GM18519 (cell line): ENCODE measurements around the gene TAB2.

Source experiments
- ATAC-seq: cut with Tn5 transposase; IDR thresholded peaks from one replicate; pipeline ENCODE4 v1.9.1; 2021; ENCODE audit warnings: mild to moderate bottlenecking, moderate library complexity; ENCODE audit not compliant: unreplicated experiment, low FRiP score

TAB2 gene

DNA sequence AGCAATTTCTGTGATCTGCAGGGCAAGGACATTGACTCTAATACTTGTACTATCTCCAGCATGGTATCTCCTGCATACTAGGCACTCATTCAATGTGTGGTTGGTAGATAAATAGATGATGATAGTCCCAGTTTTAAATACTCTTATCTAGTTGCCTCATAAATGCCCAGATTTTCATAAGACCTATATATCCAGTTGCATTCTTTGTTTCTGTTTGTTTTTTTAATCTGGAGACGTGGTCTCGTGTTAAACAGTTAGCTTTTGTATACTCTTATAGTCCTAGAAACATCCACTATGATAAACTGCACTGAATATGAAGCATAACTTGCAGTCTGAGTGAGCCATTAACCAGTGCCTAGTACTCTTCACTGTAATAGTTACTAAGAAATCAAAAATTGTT is 47.0 kb downstream of the TAB2 start:
- ATAC-seq, result no peak

- ATAC-seq, result no peak
These were observed 47.7 kb downstream of the TAB2 start for GRCh38 chr6:149365197-149365596.

DNA sequence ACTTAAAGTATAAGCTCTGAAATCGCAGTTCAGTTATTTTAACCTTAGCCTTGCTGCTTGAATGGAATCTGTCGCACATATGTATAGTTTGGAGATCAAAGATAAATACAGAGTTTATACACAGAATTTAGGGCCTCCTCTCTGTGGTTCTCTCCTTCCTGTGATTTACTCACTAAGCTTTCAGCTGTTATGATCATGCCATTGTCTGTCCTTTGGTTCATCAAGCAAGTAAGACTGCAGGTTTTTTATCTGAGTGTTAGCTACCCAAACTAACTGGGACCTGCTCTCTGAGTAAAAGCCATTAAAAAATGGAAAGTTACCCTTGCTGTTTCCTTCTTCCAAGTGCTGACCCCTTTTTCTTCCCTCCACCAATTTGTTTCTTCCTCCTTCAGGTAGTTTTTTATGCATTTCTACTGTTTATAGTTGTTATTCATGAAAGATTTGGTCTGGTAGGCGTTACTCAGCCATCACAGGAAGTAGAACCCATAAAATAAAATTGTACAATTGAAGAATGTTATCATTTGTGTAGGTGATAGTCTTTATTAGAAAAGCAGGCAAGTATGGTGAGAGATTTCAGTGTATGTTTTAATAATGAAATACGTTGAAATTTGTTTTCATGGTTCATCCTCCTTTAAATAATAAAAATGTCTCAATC is 48.9 kb downstream of the TAB2 start:
- ATAC-seq, result no peak

DNA sequence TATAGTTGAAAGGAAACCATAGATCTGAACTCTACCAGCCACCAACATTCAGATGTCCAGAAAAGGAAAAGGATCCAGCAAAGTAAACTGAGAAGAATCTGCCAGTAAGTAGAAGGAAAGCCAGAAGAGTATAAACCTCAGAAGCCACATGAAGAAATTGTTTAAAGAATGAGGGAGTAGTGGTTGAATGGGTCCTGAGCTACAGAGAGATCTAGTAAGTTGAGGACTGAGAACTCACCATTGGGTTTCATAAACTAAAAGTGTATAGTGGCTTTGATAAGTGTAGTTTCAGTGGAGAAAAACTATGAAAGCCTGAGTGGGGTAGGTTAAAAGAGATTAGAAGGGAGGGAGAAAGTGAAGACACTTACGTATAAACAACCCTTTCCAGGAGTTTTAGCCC is 50.6 kb downstream of the TAB2 start:
- peak; percentile 41 for ATAC-seq

GRCh38 chr6:149371154-149371553 is 53.6 kb downstream of the TAB2 start:
- no peak for ATAC-seq

GRCh38 chr6:149372062-149372461 is 54.5 kb downstream of the TAB2 start:
- no peak for ATAC-seq

DNA sequence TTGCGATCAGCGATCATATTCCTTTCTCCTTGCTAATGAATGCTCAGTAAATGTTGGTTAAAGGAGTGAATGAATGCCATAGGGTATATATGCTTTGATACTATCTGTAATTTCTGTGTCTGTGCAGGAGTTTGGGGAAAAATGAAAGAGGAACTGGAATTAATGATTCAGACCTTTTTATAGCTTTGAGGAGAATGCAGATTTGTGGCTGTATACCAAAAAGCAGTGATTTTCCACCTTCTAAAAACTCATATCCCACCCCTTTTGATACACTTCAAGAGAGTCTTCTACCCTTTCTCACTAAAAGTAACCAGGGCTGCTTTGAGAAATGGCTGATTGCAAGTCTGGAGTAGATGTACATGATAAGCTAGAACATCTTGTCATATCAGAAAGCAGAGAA is 56.0 kb downstream of the TAB2 start:
- no peak for ATAC-seq

DNA sequence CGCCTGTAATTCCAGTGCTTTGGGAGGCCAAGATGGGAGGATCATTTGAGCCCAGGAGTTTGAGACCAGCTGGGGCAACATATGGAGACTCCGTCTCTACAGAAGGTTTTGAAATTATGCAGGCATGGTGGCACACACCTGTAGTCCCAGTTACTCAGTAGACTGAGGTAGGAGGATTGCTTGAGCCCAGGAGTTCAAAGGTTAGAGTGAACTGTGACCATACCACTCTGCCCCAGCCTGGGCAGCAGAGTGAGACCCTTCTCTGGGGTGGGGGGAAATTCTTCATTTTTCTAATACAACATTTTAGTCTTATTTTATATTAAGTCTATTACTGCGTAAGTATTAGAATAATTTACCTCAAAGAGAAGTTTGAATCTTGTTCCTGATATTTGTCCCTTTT is 62.5 kb downstream of the TAB2 start:
- no peak for ATAC-seq

- no peak for ATAC-seq
These were observed 63.0 kb downstream of the TAB2 start for GRCh38 chr6:149380523-149380922.

GRCh38 chr6:149383371-149383770 is 65.9 kb downstream of the TAB2 start:
- no peak for ATAC-seq

- no peak for ATAC-seq
These were observed 67.0 kb downstream of the TAB2 start for GRCh38 chr6:149384464-149384863.

GRCh38 chr6:149385998-149386646 is 68.6 kb downstream of the TAB2 start:
- no peak for ATAC-seq

DNA sequence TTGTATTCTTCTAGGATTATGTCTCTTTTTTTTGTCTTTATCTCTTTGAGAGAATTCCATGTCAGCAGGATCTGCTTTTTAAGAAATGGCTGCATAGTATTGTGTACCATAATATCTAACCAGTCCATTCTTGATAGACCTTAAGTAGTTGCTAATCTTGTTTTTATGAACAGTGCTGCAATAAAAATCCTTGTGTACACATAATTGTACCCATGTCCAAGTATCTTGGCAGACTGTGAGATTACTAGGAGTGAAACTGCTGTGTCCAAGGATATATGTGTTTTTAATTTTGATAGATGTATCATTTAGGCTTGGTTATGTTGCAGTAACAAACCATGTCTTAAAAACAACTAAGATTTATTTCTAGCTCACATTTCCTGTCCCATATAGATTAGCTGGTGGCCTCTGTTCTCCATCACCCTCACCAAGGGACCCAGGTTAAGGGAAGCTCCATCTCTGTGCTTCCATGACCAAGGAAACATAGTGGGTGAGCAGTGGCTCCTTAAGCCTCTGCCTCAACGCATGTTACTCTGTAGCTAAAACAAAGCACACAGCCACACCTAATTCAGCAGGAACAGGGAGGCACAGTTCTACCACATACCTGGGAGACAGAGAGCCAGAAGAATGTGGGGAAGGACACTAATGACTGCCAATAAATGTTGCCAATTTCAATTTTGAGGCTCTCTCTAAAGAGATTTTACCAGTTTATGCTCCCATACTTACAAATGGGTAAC is 70.4 kb downstream of the TAB2 start:
- ATAC-seq, result no peak

GRCh38 chr6:149389509-149390297 is 72.2 kb downstream of the TAB2 start:
- ATAC-seq, result no peak

- no peak for ATAC-seq
These were observed 74.6 kb downstream of the TAB2 start for GRCh38 chr6:149392093-149392492.

DNA sequence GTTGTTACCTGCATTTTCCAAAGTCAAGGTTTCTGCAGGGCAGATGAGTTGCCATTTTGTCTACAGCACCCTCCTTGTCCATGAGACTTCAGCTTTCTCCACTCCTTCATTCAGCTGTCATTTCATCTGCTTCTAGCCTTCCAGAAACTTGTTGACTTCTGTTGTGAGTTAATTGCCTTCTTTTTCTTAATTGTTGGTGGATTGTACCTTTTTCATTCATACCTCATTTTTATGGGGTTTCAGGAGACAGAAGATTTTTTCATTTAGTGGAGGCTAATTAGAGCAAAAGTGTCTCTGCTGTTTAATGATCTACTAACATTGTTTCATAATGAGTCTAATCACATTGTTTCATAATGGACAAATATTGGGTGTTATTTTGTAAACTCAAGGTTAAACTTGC is 75.0 kb downstream of the TAB2 start:
- no peak for ATAC-seq

DNA sequence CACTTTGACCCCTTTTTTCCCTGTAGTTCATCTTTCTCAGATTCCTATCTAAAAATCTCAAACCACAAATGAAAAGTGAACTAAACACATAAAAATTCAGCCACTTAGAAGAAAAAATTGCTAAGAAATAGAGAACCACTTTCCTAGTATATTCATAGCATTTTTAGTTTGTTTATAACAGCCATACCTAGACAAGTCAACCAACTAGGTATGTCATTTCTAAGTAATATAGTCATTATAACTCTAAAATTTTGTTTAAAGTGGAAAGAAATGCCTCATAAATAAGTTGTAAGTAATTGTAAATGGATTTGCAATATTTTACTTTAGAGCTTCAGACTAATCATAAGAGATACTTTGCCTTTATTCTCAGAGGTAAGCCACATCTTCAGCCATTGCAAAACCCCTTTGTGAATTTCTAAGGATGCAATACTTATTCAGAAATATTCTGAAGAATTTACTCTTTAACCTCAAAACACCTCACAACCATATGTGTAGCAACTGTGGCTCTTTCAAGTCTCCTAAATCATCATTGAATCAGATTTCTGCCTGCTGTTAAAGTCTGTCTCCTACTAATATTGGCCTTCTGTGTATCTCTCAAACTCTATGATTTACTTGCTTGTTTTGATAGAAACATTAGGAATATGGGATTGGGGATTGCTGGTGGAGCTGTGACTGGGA is 75.6 kb downstream of the TAB2 start:
- ATAC-seq, result no peak

DNA sequence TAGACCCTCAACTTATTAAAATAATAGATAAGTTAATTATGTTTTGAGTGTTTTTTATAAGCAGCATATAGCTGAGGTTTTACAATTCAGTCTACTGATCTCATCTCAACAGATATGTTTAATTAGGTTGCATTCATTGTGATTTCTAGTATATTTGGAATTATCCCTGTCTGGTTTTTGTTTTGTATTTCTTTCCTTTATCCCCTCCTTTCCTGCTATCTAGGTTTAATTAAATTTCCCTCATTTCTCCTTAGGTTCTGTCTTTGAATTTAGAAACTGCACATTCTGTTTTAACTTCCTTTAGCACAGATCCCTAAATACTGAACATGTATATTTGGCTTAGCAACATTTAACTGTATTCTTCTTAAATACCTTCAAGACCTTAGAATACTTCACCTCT is 77.7 kb downstream of the TAB2 start:
- no peak for ATAC-seq

DNA sequence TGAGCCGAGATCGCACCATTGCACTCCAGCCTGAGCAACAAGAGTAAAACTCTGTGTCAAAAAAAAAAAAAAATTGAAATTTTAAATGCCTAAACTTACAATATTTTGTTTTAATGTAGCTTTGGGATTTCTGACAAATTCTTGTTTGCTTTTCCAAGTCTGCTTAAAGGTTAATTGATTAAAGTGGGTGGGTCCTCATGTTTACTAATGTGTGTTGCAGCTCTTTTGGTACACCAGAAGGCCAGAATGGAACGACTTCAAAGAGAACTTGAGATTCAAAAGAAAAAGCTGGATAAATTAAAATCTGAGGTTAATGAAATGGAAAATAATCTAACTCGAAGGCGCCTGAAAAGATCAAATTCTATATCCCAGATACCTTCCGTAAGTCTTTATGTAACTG is 79.9 kb downstream of the TAB2 start:
- ATAC-seq, result no peak

GRCh38 chr6:149400050-149400449 is 82.5 kb downstream of the TAB2 start, which contains the start of gene SUMO4:
Gene SUMO4, plus strand, starts transcription at chr6:149400262. Its CDS starts 130 bp downstream, at chr6:149400392.
- no peak for ATAC-seq
